Measurements from ENCODE around the gene FGL2.

FGL2 gene, protein sequence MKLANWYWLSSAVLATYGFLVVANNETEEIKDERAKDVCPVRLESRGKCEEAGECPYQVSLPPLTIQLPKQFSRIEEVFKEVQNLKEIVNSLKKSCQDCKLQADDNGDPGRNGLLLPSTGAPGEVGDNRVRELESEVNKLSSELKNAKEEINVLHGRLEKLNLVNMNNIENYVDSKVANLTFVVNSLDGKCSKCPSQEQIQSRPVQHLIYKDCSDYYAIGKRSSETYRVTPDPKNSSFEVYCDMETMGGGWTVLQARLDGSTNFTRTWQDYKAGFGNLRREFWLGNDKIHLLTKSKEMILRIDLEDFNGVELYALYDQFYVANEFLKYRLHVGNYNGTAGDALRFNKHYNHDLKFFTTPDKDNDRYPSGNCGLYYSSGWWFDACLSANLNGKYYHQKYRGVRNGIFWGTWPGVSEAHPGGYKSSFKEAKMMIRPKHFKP

DNA sequence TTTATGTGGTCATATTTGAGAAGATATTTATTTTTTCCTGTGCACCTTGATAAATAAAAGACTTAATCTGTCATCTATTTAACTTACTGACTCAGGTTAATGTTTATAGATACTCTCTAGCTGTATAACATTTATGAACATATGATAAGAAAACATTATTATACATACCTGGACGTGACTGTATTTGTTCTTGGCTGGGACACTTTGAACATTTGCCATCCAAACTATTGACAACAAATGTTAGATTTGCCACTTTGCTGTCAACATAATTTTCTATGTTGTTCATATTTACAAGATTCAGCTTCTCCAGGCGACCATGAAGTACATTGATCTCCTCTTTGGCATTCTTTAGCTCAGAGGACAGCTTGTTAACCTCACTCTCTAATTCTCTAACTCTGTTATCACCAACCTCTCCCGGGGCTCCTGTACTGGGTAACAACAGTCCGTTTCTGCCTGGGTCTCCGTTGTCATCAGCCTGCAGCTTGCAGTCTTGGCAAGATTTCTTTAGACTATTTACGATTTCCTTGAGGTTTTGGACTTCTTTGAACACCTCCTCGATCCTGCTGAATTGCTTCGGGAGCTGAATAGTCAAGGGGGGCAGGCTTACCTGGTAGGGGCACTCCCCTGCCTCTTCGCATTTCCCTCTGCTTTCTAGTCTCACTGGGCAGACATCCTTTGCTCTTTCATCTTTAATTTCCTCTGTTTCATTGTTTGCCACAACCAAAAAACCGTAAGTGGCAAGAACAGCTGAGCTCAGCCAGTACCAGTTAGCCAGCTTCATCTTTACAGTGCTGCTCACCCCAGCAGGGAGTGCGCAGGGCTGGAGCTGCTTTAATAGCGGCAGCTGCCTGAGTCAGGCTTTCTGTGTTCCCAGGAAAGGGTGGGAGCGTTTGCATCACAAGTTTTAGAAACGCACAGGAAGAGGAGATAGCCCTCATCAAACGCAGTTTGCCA lies at the start of gene FGL2:
Gene FGL2, minus strand, starts transcription at position 807 of the 954 bp plus-strand sequence. Its CDS starts 26 bp downstream, at position 781.
- peak within 1 kb of the TSS; percentile 63 for H3K4me3 ChIP-seq (ENCODE audit: low read depth, low read length)
- TF ChIP-seq, protein P1, sequence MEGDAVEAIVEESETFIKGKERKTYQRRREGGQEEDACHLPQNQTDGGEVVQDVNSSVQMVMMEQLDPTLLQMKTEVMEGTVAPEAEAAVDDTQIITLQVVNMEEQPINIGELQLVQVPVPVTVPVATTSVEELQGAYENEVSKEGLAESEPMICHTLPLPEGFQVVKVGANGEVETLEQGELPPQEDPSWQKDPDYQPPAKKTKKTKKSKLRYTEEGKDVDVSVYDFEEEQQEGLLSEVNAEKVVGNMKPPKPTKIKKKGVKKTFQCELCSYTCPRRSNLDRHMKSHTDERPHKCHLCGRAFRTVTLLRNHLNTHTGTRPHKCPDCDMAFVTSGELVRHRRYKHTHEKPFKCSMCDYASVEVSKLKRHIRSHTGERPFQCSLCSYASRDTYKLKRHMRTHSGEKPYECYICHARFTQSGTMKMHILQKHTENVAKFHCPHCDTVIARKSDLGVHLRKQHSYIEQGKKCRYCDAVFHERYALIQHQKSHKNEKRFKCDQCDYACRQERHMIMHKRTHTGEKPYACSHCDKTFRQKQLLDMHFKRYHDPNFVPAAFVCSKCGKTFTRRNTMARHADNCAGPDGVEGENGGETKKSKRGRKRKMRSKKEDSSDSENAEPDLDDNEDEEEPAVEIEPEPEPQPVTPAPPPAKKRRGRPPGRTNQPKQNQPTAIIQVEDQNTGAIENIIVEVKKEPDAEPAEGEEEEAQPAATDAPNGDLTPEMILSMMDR (IDR thresholded peaks at IDR 0.05; ENCODE audit: low read depth, low read length, missing control alignments), result no peak
- no peak for DNase-seq (ENCODE audit: low read depth)

DNA sequence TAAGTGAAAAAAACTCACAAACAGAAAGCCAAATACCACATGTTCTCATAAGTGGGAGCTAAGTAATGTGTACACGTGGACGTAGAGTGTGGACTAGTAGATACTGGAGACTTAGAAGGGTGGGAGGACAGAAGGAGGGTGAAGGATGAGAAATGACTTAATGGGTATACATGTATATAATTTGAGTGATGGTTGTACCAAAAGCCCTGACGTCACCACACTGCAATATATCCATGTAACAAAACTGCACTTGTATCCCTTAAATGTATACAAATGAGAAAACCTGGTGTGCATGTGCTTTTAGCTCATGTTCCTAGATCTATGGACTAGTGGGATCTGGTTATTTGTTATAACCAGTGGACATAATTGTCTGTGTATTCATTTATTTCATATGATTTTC lies 48.5 kb upstream of the FGL2 start:
- TF ChIP-seq, protein P1 (IDR thresholded peaks at IDR 0.05; ENCODE audit: low read depth, low read length, missing control alignments), result no peak
- no peak for DNase-seq (ENCODE audit: low read depth)
- no peak overlapping the region for H3K4me3 ChIP-seq (ENCODE audit: low read depth, low read length)

DNA sequence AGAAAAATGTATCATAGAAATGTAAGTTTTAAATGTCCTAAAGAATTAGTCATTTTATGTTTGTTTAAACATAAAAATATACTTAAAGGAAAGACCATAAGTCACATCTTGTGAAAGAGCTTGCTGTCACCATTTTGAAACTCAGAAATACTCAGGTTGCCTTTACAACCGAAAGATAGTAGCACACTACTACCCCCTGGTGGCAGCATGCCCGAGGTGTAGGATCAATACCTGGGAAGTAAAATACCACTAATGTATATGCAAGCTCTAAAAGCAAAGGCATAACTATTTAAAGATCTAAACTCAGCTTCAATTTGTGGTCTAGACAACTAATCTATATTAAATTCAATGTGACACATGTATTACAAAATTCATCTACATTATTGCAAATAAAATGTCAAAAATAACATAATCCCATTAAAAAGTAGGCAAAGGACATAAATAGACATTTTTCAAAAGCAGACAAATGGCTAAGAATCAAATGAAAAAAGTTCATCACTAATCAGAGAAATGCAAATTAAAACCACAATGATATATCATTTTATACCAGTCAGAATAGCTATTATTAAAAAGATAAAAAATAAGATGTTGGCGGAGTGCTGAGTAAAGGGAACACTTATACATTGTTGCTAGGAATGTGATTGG lies 47.7 kb upstream of the FGL2 start:
- DNase-seq (ENCODE audit: low read depth), result peak; percentile 81
- TF ChIP-seq, protein P1 (IDR thresholded peaks at IDR 0.05; ENCODE audit: low read depth, low read length, missing control alignments), result peak; percentile 66

DNA sequence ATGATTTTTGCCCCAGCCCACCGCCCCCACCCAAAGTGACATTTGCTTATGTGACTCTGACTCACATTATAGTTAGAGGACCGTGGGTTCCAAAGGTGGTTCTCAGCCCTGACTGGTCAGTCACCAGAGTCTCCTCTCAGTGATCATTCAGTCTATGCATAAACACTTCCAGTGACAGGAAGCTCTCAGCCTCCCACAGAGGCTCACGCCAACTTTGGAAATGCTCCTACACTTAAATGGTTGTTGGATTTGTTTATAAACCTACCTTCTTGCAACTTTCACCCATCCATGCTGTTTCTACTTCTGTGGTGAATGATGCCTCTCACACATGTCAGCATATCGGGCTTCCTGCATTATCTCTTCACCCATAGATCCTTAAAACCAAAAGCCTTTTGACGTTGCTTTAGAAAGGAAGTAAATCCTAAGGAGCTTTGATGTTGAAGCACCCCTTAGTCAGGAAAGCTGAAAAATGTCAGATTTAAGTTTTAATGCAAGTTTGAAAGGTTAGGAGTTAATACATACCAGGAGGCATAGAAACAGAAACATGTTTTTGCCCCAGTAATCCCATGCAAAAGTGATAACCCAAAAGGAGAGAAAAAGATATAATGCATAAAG lies 46.5 kb upstream of the FGL2 start:
- TF ChIP-seq, protein P1 (IDR thresholded peaks at IDR 0.05; ENCODE audit: low read depth, low read length, missing control alignments), result no peak
- DNase-seq (ENCODE audit: low read depth), result no peak
- H3K4me3 ChIP-seq (ENCODE audit: low read depth, low read length), result no peak overlapping the region

More for the DNA sequence above, 47.7 kb upstream of the FGL2 start:
- H3K4me3 ChIP-seq (ENCODE audit: low read depth, low read length), result no peak overlapping the region

DNA sequence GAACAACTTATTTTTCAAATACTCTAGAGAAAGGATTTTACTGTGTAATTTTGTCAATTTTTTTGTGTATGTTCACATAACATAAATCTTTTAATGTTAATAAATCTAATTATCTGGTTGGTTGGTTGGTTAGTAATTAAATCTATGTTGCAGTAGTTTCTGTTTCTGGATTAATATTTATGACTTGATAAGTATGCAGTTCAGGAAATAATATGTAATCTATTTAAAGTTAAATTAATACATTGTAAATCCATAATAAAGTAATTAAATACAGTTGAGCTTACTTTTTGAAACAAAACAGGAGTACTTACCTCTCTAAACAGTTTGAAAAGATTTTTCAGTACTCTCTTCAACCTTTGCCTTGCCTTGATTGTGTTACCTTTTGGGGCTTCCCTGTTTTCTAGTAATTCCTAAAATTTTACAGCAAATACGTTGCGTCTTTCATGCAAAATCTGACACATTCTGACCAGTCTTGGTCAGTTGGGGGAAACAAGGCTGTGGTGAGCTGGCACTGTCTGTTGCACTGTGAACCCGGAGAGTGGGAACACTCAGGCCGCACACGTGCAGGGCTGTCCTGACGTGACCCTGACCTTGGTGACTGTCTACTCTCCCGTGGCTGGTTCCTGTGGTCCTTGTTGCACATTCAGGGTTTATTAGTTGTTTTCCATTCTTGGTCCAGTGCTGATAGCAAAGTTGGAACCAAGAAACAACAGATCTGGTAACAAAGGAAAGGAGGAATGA lies 45.6 kb upstream of the FGL2 start:
- TF ChIP-seq, protein P1 (IDR thresholded peaks at IDR 0.05; ENCODE audit: low read depth, low read length, missing control alignments), result no peak
- no peak for DNase-seq (ENCODE audit: low read depth)
- H3K4me3 ChIP-seq (ENCODE audit: low read depth, low read length), result no peak overlapping the region
